AG10803 (cell line): Measurements from ENCODE around the gene AGPS.
A peak's percentile ranks its signal among the peaks of the same experiment; 100 is the strongest.

Experiments
- DNase-seq: peaks from one replicate; pipeline ENCODE4 v3.0.0; 2010; ENCODE audit warnings: low read depth
- H3K4me3 ChIP-seq: 2 replicates; pipeline ENCODE4 v1.5.1; 2011; ENCODE audit warnings: mild to moderate bottlenecking, low read length, control low read depth
- TF ChIP-seq, protein P1 (sequence below): conservative IDR thresholded peaks from 2 replicates; pipeline ENCODE4 v1.5.1; 2011; ENCODE audit warnings: mild to moderate bottlenecking, low read length, control low read depth, inconsistent platforms

AGPS gene

DNA sequence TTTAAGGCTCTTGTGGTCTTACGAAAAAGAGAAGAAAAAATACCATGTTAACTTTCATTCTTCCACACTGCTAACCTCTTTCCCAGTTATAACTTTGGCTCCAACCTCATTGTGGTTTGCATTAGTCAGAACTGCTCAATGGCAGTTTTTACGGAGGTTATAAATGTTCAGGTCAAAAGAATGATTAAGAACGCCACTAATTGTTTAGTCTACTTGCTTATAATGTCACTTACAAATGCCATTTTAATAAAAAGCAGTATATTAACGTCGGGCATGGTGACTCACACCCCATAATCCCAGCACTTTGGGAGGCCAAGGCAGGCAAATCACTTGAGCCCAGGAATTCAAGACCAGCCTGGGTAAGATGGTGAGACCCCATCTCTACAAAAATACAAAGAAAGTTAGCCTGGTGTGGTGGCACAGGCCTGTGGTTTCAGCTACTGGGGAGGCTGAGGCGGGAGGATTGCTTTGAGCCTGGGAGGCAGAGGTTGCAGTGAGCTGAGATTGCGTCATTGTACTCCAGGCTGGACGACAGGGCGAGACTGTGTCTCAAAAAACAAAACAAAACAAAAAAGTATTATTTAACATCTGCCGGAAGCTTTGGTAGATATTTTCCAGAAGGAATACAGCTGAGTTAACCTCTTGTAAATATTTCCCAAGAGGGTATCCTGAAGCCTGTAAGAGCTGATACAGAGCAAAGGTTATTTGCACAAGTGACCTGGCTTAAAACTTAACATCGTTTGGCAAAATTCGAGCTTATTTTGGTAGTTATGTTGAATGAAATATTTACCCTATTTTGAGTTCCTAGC, 5.1 kb downstream of the AGPS start:
- TF ChIP-seq, protein P1, sequence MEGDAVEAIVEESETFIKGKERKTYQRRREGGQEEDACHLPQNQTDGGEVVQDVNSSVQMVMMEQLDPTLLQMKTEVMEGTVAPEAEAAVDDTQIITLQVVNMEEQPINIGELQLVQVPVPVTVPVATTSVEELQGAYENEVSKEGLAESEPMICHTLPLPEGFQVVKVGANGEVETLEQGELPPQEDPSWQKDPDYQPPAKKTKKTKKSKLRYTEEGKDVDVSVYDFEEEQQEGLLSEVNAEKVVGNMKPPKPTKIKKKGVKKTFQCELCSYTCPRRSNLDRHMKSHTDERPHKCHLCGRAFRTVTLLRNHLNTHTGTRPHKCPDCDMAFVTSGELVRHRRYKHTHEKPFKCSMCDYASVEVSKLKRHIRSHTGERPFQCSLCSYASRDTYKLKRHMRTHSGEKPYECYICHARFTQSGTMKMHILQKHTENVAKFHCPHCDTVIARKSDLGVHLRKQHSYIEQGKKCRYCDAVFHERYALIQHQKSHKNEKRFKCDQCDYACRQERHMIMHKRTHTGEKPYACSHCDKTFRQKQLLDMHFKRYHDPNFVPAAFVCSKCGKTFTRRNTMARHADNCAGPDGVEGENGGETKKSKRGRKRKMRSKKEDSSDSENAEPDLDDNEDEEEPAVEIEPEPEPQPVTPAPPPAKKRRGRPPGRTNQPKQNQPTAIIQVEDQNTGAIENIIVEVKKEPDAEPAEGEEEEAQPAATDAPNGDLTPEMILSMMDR, result no peak
- peak; percentile 96 for DNase-seq
- no peak overlapping the region for H3K4me3 ChIP-seq

DNA sequence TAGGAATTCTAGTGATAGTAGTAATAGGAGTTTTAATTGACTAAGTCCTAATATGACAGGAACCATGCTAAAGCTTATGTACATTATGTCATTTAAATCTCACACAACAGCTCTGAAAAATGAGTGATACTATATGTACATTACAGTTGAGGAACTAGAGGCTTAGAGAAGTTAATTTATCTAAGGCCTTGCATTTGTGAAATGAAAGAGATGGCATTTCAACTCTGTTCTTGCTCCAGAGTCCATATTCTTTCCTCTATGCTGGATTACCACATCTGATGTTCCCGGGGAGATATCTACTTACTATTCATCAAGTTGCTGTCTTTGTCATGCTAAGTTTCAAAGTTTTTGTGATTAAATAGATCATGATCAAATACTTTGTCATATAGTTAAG, 5.7 kb downstream of the AGPS start:
- TF ChIP-seq, protein P1, result no peak
- H3K4me3 ChIP-seq, result no peak overlapping the region
- no peak for DNase-seq

- H3K4me3 ChIP-seq, result no peak overlapping the region
- DNase-seq, result no peak
- TF ChIP-seq, protein P1, result no peak
These were observed 6.2 kb downstream of the AGPS start for GRCh38 chr2:177398791-177399190.

DNA sequence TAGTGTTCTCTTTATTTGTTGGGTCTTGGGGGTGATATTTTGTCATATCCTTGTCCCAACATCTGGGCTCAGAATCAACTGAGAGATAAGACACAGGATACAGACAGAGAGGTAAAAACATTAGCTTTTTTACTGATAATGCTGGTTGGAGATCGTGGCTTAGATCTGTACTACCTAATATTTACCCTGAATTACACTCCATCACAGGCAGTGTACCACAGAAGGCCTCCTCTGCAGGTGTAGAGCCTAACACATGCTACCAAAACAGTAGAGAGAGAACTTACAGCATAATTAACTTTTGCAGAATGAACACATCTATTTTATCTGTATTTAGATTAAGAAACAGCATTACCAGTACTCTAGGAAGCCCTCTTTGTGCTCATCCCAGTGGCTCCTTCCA, 6.8 kb downstream of the AGPS start:
- no peak for DNase-seq
- no peak overlapping the region for H3K4me3 ChIP-seq
- TF ChIP-seq, protein P1, result no peak

DNA sequence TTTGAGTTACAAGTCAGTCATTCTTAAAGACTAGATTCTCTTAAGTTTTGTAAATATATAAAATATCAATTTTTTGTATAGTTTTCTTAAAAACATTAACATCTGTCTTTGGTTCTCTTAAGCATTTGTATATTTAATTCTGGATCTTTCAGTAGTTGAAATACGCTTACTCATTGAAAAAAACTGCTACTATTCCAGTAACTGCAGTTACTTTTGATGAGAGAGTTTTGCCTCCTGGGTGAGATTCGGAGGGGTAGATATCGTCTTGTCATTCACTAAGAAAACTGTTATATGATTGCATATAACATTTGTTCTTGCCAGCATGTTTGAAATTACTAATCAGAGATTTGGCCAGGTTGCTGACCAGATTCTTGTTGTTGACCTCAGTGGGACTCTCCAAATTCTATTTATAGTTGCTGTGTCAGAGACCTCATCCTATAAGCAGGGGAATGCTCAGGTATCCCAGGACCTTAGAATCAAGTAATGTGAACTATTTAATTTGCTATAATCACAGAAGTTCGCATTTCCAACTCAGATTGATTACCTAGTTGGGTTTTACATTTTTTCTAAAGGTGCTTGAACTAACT, 7.9 kb downstream of the AGPS start:
- H3K4me3 ChIP-seq, result no peak overlapping the region
- DNase-seq, result no peak
- TF ChIP-seq, protein P1, result no peak

GRCh38 chr2:177402096-177402495, 9.5 kb downstream of the AGPS start:
- H3K4me3 ChIP-seq, result no peak overlapping the region
- TF ChIP-seq, protein P1, result no peak
- DNase-seq, result no peak

GRCh38 chr2:177403838-177404237, 11.3 kb downstream of the AGPS start:
- TF ChIP-seq, protein P1, result no peak
- no peak overlapping the region for H3K4me3 ChIP-seq
- DNase-seq, result no peak
